DMS 273 treated with DMSO at 0.1 percent for 48 hours (cell line): ENCODE results near the gene TMPRSS4.
"Not testable (repeated sequence)": the region's sequence is repeated elsewhere in the genome, so short reads cannot be mapped to it uniquely, and the experiment has no call there.

Experiments
- DNase-seq: peaks from one replicate; lab custom pipeline; 2025; lab: John Stamatoyannopoulos, UW

The TMPRSS4 gene

GRCh38 chr11:118057251-118058145, 19.4 kb upstream of the TMPRSS4 start:
- DNase-seq: no peak

GRCh38 chr11:118058311-118059245, 18.3 kb upstream of the TMPRSS4 start:
- no peak for DNase-seq

- no peak for DNase-seq
Observed at GRCh38 chr11:118059246-118059940, 17.5 kb upstream of the TMPRSS4 start.

GRCh38 chr11:118060081-118060661, 16.7 kb upstream of the TMPRSS4 start:
- no peak for DNase-seq

GRCh38 chr11:118060869-118061268, 16.0 kb upstream of the TMPRSS4 start:
- no peak for DNase-seq

GRCh38 chr11:118061586-118062125, 15.2 kb upstream of the TMPRSS4 start:
- DNase-seq: no peak

GRCh38 chr11:118062181-118062580, 14.7 kb upstream of the TMPRSS4 start:
- DNase-seq: not testable (repeated sequence)

GRCh38 chr11:118062631-118063030, 14.2 kb upstream of the TMPRSS4 start:
- DNase-seq: not testable (repeated sequence)

GRCh38 chr11:118064956-118065355, 11.9 kb upstream of the TMPRSS4 start:
- DNase-seq: no peak

GRCh38 chr11:118065384-118065783, 11.5 kb upstream of the TMPRSS4 start:
- DNase-seq: no peak

GRCh38 chr11:118067006-118067405, 9.9 kb upstream of the TMPRSS4 start:
- no peak for DNase-seq

GRCh38 chr11:118068206-118068944, 8.5 kb upstream of the TMPRSS4 start:
- DNase-seq: no peak

- DNase-seq: no peak
Observed at GRCh38 chr11:118068945-118069612, 7.8 kb upstream of the TMPRSS4 start.

GRCh38 chr11:118071416-118072030, 5.4 kb upstream of the TMPRSS4 start:
- DNase-seq: no peak

- no peak for DNase-seq
Observed at GRCh38 chr11:118073554-118073953, 3.3 kb upstream of the TMPRSS4 start.

- no peak for DNase-seq
Observed at GRCh38 chr11:118074091-118074685, 2.7 kb upstream of the TMPRSS4 start.

GRCh38 chr11:118074785-118075184, 2.1 kb upstream of the TMPRSS4 start:
- DNase-seq: no peak

- DNase-seq: no peak
Observed at GRCh38 chr11:118078911-118079411, 2.1 kb downstream of the TMPRSS4 start.

GRCh38 chr11:118079491-118079890, 2.6 kb downstream of the TMPRSS4 start:
- no peak for DNase-seq
